G401 (cell line): ENCODE results near the gene TAGLN3. TPM values are rescaled to one million over a fixed set of nuclear protein-coding genes. Genes with fewer than 3 reads are reported as not detected.
A peak's percentile ranks its signal among the peaks of the same experiment; 100 is the strongest.

ENCODE experiments used
- DNase-seq: peaks from one replicate; pipeline ENCODE4 v3.0.0-alpha.2; 2015; ENCODE audit warnings: low spot score
- in situ Hi-C: cut with HindIII; loops from 2 replicates; pipeline ENCODE4 v1.10.0; 2016; ENCODE audit warnings: low sequenced_read_pairs, mixed read lengths
- total RNA-seq: library from RNA; depleted of rRNA; stranded (reverse); fragments of >200 nt; shearing (Covaris generic); gene quantifications from 2 replicates; pipeline ENCODE4 v1.2.3, GENCODE V29; 2014

Gene TAGLN3
- total RNA-seq, 1 experiment from 2014 or later, result not detected

DNA sequence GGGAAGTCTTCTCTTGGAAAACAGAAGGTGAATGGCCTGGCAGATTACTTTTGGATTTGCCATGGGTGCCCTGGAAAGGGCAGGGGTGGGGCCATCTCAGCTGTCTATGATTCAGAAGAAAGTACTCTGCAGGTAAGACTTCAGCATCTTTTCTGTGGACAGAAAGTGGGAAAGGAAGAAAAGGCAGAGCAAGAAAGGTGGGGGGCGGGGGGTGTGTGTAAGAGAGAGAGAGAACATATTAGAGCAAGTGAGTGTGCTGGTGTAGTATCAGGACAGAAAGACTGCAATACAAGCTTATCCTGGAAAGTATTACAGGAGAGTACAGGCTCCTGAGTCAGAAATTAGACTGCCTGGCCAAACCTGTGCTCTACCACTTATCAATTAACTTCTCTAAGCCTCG, 5.5 kb downstream of the TAGLN3 start:
- DNase-seq, result no peak
- in situ Hi-C loops, result no loop called here

- in situ Hi-C loops, result no loop called here
- DNase-seq, result no peak
Measured at GRCh38 chr3:112004669-112005068, 5.9 kb downstream of the TAGLN3 start.

DNA sequence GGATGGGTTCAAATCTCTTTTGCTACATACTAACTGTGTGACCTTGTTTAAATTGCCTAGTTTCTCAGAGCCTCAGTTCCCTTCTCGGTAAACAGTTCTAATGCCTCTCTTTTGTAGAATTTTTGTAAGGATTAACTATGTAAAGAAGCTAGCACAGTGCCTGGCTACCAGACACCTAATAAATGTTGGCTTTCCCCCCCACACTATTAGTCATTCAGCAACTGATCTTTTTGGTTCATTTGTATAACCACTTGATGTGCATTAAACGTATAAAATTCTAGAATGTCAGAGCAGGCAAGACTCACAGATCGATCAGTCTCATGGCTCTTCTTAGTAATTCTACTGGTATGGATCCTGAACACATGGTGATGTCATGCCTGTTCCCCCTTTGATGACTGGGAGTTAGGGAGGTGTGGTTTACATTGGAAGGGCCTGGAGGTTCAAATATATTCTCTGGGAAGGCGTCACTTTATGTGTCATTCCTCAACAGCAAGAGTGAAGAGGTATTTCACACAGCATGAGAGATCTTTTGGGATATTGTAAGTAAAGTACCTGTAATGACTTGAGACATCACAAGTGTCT, 6.5 kb downstream of the TAGLN3 start:
- no peak for DNase-seq
- in situ Hi-C loops, result no loop called here

- in situ Hi-C loops, result no loop called here
- DNase-seq, result peak; percentile 41
Measured at GRCh38 chr3:112007633-112008032, 8.9 kb downstream of the TAGLN3 start.

DNA sequence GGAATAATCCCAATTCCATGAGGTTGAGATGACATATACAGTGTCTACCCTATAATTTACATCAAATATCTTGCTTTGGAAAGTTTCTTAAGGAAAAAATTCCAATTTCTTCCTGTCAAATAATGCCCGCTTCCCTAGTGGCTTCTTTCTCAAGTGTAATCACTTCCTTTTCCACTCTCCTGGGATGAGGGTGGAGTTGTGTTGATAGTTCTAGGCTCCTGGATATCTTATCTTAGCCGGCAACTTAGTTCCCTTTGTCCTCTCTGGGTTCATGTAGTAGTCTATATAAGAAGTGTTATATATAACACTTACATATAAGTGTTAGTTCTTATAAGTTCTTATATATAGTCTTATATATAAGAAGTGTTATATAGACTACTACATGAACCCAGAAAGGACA, 10.9 kb downstream of the TAGLN3 start:
- no peak for DNase-seq
- in situ Hi-C loops, result no loop called here

DNA sequence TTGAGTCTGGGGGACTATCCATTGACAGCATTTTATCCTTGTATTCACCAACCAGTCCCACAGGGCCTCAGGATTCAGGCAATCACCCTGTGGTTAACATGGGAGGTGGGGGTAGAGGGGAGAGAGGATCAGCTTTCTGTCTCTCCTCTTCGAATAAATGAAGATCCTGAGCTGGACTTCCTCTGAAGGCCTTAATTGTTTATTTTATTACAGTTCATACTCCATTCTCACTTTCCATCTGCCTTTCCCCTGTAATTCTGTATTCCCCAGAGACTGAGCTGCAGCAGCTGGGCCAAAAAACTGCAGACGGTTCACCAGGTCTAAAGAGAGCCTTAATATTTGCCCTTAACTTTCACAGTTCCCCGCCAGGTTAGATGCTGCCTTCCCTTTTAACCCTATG, 11.9 kb downstream of the TAGLN3 start:
- in situ Hi-C loops, result no loop called here
- no peak for DNase-seq

- in situ Hi-C loops, result no loop called here
- no peak for DNase-seq
Measured at GRCh38 chr3:112011376-112011940, 12.7 kb downstream of the TAGLN3 start.

DNA sequence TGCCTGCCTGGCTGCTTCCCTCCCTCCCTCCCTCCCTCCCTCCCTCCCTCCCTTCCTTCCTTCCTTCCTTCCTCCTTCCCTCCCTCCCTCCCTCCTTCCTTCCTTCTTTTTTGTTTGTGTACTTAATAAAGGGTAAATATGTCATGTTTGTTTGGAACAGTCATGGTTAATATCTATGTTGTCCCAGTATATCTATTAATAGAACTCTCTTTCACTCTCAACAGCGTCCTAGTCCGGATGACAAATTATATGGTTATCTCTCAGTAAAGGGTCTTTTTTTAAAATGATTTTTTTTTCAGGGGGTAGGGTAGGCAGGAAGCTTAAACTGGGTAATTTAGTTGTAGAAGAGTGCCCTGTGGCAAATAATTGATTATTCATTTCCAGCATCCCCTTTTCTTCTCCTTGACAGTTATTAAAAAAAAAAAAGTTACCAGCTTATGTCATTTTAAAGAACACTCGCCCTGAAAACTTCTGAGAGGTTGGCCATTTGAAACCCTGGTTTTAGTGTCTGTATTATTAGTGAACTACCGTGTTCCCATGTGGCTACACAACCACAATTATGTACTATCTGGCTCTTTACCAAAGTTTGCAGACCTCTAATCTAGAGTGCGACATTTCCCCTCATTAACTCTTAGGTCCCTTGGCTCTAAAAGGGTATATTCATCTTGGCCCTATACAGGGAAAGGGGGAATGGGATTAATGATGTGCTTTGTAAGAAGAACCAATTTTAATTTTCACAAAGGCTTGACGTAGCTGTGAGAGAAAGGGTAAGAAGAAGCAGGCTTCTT, 13.7 kb downstream of the TAGLN3 start:
- in situ Hi-C loops, result no loop called here
- no peak for DNase-seq

DNA sequence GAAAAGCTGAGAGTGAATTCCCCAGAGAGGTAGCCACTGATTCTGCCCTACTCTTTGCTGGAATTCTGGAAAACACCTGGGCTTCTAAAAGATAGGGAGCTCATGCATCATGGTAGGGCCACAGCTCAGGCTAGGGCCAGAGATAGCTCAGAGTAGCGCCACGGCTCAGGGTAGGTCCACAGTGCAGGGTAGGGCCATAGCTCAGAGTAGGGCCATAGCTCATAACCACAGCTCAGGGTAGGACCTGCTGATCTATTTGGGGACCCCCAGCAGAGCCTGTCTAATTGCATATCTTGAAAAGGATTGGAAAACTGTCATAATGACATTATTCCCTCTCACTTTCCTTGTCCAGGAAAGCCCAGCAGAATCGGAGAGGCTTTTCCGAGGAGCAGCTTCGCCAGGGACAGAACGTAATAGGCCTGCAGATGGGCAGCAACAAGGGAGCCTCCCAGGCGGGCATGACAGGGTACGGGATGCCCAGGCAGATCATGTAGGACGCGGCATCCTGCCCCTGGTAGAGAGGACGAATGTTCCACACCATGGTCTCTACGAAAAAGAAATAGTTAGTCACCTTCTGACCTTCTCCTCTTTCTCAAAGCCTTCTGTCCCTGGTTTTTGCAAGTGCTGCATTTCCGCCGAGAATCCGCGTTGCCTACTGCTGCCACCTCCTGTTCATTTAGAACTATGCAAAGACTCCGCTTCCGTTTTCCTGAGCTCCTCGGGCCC, 14.5 kb downstream of the TAGLN3 start:
- DNase-seq, result peak; percentile 90
- in situ Hi-C loops, result no loop called here

GRCh38 chr3:112013784-112014143, 15.0 kb downstream of the TAGLN3 start:
- in situ Hi-C loops, result no loop called here
- no peak for DNase-seq

DNA sequence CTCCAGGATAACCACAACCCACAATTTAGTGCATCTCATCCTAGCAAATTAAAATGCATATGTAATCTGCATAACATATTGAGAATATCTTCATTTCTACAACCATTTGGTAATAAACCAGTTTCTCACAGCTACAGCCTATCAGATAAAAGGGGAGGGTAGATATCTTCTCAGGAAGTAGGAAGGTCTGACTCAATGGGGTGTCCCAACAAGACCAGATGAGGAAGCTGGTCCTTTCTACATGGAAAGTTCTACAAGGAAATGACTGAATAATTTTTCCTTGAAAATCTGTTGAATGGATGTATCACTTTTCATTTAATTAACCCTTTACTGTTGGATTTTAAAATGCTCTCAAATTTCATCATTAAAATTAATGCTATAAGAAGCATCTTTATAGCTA, 18.4 kb downstream of the TAGLN3 start:
- no peak for DNase-seq
- in situ Hi-C loops, result no loop called here

GRCh38 chr3:112018712-112019111, 20.0 kb downstream of the TAGLN3 start:
- in situ Hi-C loops, result no loop called here
- DNase-seq, result no peak

GRCh38 chr3:112019716-112020115, 21.0 kb downstream of the TAGLN3 start:
- DNase-seq, result no peak
- in situ Hi-C loops, result no loop called here

DNA sequence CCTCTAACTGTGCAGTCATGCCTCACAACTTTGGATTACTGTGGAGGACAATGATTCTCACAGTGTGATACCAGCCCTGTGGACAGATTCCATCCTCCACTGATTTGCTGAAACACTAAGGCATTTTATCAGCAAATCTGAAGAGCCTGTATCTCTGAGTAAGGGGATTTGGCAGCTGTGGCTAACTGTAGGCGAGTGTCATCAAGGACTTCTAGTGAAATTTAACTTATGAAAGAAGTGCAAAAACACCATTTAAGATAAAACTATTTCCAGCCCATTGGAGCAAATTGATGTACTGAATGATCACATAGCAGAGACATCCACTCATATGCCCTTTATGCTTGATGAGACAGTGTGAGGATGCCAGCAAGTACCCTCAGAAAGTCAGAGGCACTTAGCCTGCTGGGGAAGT, 22.0 kb downstream of the TAGLN3 start:
- in situ Hi-C loops, result no loop called here
- no peak for DNase-seq

DNA sequence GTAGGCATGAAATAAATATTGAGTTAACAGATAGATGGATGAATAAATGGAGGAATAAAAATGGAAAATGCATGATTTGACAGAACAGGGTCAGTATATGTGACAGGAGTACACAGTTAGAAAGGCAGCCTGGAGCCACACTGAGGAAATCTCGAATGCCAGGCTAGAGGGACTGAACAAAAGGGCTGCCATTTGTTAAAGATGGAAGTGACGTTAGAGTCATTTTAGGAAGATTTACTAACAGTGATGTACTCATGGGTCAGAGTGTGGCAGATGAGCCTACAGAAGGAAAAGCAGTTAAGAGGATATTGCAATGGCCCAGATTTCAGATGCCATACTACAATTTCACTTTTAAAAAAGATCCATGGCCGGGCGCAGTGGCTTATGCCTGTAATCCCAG, 28.4 kb downstream of the TAGLN3 start:
- no peak for DNase-seq
- in situ Hi-C loops, result no loop called here

DNA sequence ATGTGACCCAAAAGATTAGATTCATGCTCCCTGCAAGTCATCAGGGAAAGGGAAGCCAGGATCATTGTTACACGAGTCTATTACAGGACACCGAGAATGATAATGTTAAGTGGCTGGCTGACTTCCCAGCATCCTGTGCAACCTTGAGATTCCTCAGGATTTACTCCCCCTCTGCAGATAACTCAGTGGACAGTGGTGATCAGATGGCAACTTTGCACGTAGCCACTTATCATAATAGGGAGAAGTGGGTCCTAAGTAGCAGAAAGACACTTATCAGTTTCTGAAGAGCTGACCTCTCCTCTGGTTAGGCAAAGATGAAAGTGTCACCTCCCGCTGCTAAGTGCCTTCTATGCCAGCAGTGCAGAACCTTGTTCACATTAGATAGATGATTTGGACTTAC, 29.1 kb downstream of the TAGLN3 start:
- DNase-seq, result no peak
- in situ Hi-C loops, result no loop called here

DNA sequence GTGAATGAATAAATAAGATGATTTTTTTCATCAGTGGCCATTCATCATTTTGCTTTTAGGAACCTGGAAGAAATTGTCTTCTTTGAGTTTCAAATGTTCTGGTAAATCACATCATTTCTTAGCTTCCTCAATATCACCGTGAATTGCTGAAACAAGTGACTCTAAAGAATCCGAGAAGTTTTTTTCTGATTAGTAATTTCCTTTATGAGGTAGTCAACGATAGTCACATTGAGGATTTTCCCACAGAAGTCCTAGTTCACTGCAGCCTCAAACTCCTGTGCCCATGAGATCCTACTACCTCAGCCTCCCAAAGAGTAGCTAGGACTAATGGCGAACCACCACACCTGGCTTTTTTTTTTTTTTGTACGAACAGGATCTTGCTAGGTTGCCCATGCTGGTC, 32.2 kb downstream of the TAGLN3 start:
- in situ Hi-C loops, result no loop called here
- DNase-seq, result no peak

DNA sequence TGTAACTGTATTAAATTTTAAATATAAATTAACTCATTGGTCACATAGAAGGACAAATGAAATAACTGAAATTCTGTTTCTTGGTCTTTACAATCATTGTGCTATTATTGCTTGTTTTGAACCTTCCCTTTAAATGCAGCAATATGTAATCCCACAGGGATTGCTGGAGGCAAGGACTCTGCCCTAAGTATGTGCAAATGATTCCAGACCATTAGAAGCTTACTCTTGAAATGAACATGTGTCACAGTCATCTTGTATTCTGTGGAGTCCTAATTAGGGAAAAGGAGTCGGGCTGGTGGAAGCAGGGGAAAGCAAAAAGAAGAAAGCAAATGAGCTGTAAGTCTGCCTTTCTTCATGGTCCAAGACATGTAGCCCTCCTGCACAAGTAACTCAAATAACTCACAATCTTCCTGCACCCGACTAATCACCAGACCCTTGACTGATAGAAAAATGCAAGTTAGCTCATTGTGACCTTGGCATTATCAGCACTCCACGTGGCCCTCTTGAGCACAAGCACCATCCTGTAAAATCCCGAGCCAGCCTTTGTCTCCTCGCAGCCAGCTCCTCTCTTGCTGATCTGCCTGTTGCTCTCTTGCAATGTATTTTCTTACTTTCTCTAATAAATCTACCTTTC, 33.5 kb downstream of the TAGLN3 start:
- no peak for DNase-seq
- in situ Hi-C loops, result no loop called here

- no peak for DNase-seq
- in situ Hi-C loops, result no loop called here
Measured at GRCh38 chr3:112034436-112034835, 35.7 kb downstream of the TAGLN3 start, which contains the start of gene TMPRSS7. Gene TMPRSS7, plus strand, starts transcription at chr3:112034736. Its CDS starts 110 bp downstream, at chr3:112034846.

- no peak for DNase-seq
- in situ Hi-C loops, result no loop called here
Measured at GRCh38 chr3:112035241-112035640, 36.5 kb downstream of the TAGLN3 start.
